Activated CD8-positive, alpha-beta memory T cell treated with anti-CD3 and anti-CD28 coated beads, Interleukin-2, amount 50 U/mL, for 24 hours (primary cell): ENCODE results near the gene PPL.
"Not testable (repeated sequence)": the region's sequence is repeated elsewhere in the genome, so short reads cannot be mapped to it uniquely, and the experiment has no call there.

Experiments used
- DNase-seq: peaks from one replicate; pipeline ENCODE4 v3.0.0-alpha.2; 2020; ENCODE audit errors: extremely low read depth

The PPL gene

GRCh38 chr16:4908854-4909401 lies 28.0 kb downstream of the PPL start:
- no peak for DNase-seq

- no peak for DNase-seq
These were observed 31.9 kb downstream of the PPL start for GRCh38 chr16:4904942-4905615.

GRCh38 chr16:4904108-4904941 lies 32.6 kb downstream of the PPL start:
- DNase-seq, result no peak

GRCh38 chr16:4902038-4902437 lies 34.9 kb downstream of the PPL start:
- no peak for DNase-seq

DNA sequence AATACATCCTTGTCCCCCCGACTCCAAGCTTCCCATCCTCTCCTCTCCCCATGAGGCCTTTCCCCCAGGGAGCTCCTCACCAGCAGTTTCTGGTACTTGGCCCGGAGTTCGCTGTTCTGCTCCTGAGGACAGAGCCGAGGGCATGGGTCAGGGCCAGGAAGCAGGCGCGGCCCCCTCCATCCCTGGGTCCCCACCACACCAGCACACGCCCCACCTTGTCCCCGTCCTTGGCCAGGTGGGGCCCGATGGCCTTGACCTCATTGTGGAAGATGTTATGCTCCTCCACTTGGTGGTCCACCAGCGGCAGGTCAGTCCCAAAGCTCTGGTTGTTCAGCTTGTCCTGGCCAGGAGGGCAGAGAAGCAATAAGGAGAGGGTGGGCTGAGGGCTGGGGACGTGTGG lies 36.2 kb downstream of the PPL start:
- no peak for DNase-seq

GRCh38 chr16:4900036-4900435 lies 36.9 kb downstream of the PPL start:
- no peak for DNase-seq

DNA sequence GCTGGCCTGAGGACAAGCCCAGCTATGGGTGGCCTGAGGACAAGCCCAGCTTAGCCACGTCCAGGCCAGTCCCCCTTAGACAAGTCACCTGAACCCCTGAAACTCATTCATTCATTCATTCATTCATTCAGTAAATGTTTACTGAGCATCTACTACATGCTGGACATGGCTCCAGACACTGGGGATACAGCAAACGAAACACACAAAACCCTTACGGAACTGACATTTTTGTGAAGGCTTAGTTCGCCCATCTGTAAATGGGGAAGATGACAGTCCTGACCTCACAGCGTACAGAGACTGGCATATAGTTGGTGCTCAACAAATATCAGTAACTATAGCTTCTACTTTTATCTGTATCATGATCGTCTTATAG lies 37.5 kb downstream of the PPL start:
- no peak for DNase-seq

- no peak for DNase-seq
These were observed 38.0 kb downstream of the PPL start for GRCh38 chr16:4898811-4899473.

DNA sequence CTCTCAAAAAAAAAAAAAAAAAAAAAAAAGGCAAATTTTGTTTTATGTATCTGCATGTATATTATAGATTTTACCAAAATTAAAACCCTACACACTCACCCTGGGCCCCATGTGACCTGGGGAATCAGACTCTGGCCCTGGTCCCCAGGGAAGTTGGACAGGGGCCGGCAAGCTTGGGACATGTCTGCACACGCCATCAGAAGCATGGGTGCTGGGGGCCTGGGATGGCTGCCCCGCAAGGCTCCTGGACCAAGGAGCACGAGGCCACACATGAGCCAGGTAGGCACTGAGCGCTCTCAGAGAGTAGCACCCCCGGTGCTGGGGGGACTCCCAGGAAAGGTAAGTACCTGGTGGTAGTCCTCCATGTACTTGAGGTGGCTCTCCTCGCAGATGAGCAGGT lies 39.6 kb downstream of the PPL start:
- DNase-seq, result no peak

DNA sequence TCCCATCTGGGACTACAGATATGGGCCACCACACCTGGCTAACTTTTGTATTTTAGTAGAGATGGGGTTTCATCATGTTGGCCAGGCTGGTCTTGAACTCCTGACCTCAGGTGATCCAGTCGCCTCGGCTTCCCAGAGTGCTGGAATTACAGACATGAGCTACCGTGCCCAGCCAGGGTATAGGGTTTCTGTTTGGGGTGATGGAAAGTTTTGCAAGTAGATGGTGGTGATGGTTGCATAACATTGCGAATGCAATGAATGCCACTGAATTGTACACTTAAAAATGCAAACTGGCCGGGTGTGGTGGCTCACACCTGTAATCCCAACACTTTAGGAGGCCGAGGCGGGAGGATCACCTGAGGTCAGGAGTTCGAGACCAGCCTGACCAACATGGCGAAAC lies 40.2 kb downstream of the PPL start:
- DNase-seq, result not testable (repeated sequence)

GRCh38 chr16:4895366-4895765 lies 41.6 kb downstream of the PPL start:
- DNase-seq, result no peak

- DNase-seq, result no peak
These were observed 42.4 kb downstream of the PPL start for GRCh38 chr16:4894276-4895150.

DNA sequence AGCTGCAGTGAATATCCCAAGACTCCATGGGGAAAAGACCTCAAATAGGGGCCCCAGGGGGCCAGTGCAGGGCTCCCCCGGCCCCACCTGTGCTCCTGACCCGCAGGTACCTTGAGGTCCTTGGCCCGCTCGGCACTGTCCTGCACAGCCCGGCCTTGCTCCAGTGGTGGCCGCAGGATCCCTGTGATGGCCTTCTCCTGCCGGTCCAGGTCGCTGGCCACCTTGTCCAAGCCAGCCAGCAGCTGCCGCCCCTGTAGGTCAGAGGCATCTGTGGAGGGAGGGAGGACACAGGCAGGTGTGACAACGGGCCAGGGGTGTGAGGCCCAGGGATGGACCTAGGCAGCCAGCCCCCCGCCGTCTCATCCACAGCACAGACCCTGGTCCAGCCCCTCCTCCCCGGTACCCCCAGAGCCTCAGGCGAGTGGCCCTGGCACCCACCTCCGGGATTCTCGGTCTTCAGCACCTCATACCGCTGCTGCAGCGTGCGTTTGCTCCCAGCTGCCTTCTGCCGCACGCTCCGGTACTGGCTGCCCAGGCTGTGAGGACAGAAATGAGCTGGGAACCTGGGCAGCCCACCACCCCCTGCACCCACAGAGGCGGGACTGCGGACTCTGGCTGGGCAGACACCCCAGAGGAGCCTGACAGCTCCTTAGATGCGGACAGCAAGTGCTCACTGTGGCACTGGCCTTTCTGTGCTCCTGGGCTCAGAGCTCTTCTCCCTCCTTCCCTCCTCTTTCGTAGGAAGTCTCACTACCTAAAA lies 43.7 kb downstream of the PPL start:
- no peak for DNase-seq

GRCh38 chr16:4892361-4893102 lies 44.4 kb downstream of the PPL start:
- DNase-seq, result no peak

GRCh38 chr16:4891886-4892216 lies 45.1 kb downstream of the PPL start:
- DNase-seq, result no peak

DNA sequence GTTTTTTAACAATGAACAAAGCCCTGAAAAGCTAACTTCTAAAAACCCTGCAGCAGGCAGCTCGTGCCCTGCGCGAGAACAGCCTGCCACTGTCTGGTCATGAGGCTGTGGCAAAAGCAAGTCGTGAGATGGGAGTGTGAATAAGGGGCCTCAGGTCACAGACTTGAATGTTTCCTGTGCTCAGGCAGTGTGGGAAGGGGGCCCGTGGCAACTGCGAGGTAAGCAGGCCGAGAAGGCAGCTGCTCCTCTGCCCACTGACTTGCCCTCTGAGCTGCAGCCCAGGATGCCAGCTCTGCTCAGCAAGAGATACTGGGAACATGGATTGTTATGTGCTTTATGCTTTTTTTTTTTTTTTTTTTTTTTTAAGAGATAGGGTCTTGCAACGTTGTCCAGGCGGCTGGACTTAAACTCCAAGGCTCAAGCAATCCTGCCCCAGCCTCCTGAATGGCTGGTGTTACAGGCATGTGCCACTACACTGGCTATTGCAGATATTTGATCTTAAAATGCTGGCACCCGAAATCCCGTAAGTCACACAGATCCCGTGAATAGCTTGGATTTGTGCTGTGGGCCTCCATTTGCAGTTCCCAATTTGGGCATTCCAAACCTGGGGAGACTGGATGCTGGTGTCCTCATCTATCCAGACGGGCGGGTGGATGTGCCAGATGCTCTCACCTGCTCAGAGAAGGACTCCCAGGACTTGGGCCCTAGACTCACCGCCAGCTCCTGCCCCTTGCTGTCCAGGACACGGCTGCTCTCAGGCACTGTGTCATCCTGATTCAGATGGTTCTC lies 45.7 kb downstream of the PPL start:
- no peak for DNase-seq

DNA sequence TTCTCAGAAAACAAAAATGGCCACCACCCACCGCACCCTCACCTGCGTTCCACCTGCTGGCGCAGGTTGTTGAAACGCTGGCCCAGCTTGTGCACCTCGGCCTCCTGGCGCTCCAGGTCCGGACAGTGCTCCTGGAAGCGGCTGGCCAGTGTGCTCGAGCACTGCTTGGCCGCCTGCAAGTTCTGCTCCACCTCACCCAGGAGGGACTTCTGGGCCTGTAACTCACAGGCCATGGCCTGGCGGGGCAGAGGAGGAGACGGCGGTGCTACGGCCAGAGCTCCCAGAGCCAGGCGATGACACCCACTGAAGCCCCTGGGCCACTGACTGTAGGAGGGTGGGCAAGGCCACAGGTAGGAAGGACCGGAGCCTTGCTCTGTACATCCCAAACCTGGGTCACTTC lies 46.3 kb downstream of the PPL start:
- DNase-seq, result no peak

GRCh38 chr16:4890026-4890425 lies 46.9 kb downstream of the PPL start:
- DNase-seq, result no peak

- no peak for DNase-seq
These were observed 48.4 kb downstream of the PPL start for GRCh38 chr16:4888428-4889135.
